GM21515 (cell line): Measurements from ENCODE around the gene RHNO1.
A peak's percentile ranks its signal among the peaks of the same experiment; 100 is the strongest.
"Not testable (repeated sequence)": the region's sequence is repeated elsewhere in the genome, so short reads cannot be mapped to it uniquely, and the experiment has no call there.

Experiments
- ATAC-seq: cut with Tn5 transposase; IDR thresholded peaks from one replicate; pipeline ENCODE4 v1.9.1; 2021; ENCODE audit not compliant: unreplicated experiment

The RHNO1 gene

DNA sequence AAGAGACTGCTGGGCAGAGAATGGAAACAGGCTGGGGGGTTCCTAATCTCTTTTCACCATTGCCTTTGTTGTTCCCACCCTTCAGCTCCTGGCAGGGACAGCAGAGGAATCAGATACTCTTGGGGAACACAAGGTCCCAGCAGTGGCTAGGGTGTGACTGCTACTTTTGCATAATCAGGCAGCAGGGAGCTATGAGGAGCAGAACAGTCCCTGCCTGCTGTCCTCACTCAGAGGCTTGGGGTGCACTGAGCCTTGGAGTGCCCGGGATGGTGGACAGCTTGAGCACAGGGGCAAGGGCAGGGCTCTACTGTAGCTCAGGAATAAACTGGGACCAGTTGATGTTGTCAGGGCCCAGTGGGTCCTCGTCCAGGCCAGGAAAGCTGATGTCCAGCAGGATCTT, 18.7 kb upstream of the RHNO1 start:
- ATAC-seq = no peak

DNA sequence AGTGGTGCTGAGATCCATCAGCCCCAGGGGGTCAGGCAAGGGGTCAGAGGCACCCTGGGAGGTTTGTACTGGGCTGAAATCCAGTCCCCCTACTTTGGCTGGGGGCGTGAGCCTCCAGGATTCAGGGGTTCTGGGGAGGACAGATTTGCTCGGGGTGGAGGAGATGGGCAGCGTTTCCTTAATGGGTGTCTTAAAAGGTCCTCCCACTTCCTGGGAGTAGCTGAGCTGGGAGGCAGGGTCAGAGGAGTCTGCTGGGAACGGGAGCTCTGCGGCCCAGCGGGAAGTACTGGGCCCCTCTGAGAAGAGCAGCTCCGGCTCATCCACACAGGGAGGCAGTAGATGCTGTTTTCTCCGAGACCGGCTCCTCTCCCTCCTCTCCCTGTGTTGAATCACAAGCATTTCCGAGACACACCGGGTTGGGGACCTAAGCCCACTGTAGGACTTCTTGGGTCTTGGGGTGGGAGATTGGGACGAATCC, 18.0 kb upstream of the RHNO1 start:
- ATAC-seq = no peak

DNA sequence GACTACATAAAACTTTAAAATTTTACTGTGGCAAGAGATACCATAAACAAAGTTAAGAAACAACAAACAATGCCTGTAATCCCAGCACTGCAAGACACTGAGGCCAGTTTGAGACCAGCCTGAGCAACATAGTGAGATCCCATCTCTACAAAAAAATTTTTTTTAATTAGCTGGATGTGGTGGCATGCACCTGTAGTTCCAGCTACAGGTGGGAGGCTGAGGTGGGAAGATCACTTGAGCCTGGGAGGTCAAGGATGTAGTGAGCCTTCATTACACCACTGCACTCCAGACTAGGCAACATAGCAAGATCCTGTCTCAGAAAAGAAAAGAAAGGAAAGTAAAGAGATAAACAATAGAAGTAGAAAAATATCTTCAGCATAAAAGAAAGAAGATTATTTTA, 16.9 kb upstream of the RHNO1 start:
- ATAC-seq = no peak

- no peak for ATAC-seq
Observed at GRCh38 chr12:2862876-2863275, 14.1 kb upstream of the RHNO1 start.

DNA sequence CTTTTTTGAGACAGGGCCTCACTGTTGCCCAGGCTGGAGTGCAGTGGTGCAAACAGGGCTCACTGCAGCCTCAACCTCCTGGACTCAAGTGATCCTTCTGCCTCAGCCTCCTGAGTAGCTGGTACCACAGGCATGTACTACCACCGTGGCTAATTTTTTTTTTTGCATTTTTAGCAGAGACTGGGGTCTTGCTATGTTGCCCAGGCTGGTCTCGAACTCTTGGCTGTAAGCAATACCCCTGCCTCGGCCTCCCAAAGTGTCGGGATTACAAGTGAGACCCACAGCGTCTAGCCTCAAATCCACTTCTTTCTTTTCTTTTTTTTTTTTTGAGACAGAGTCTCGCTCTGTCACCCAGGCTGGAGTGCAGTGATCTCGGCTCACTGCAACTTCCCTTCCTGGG, 13.6 kb upstream of the RHNO1 start:
- ATAC-seq = not testable (repeated sequence)

GRCh38 chr12:2864198-2864597, 12.8 kb upstream of the RHNO1 start:
- ATAC-seq = no peak

DNA sequence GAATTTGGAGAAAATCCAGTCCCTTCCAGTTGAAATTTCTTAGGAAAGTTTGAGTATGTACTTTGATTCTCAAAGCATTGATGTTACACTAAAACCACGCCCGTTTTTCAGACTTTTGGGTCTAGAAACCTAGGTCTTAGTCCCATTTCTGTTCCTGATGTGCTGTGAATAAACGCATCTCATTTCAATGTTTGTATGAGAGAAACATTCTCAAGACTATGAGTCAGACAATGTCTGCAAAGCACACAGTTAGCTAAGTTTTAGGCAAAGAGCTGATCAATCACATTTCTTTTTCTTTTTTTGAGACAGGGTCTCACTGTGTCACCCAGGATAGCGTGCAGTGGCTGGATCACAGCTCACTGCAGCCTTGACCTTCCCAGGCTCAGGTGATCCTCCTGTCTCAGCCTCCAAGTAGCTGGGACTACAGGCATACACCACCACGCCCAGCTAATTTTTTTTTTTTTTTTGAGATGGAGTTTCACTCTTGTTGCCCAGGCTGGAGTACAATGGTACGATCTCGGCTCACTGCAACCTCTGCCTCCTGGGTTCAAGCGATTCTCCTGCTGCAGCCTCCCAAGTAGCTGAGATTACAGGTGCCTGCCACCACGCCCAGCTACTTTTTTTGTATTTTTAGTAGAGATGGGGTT, 7.9 kb upstream of the RHNO1 start:
- ATAC-seq = not testable (repeated sequence)

GRCh38 chr12:2876431-2877046, 484 bp upstream of the RHNO1 start:
- peak; percentile 36 for ATAC-seq

- ATAC-seq = no peak
Observed at GRCh38 chr12:2877953-2878732, 1.1 kb downstream of the RHNO1 start.

DNA sequence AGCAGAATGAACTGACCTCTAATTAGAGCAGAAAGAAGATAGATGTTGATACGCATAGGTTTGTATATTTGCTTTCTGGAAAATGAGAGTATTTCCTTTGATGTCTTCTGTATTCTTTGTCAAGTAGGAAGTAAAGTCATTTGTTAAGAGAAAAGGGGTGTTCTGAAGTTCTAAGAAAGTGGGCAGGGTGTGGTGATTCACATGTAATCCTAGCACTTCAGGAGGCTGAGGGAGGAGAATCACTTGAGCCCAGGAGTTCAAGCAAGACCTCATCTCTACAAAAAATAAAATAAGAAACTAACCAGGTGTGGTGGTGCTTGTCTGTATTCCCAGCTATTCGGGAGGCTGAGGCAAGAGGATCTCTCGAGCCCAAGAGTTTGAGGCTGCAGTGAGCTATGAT, 2.8 kb downstream of the RHNO1 start:
- ATAC-seq = no peak

DNA sequence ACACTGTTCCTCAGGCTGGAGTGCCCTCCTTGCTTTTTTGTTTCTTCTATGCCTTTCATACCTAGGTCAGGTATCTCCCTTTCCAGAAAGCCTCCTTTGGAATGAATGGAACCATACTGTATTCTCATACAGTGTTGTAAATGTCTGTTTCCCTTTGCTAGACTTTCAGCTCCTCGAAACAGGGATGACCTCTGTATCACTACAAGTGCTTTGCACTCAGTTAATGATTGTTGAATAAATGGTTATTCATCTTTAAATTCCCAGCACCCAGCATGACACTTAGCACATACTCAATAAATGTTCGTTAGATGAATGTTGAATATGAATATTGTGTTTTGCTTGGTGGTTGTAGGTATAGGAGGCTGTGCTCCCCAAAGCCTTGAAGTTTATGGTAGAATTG, 7.8 kb downstream of the RHNO1 start:
- ATAC-seq = peak; percentile 3

DNA sequence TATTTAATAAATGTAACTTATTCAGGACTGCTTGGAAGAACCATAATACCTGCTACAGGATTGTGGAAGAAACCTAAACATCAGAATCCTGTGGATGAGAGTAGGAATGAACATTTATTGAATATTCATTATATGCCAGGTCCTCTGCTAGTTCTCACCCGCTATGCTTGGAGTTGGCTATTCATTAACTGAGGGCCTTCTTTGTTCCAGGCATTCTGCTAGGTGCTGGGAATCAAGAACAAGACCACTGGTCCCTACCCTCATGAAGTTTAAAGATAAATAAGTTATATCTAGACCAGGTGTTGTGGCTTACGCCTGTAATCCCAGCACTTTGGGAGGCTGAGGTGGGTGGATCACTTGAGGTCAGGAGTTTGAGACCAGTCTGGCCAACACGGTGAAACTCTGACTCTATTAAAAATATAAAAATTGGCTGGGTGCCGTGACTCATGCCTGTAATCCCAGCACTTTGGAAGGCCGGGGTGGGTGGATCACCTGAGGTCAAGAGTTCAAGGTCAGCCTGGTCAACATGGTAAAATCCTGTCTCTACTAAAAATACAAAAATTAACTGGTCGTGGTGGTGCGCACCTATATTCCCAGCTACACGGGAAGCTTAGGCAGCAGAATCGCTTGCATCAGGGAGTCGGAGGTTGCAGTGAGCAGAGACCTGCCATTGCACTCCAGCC, 9.9 kb downstream of the RHNO1 start:
- ATAC-seq = no peak

GRCh38 chr12:2890001-2890387, 13.0 kb downstream of the RHNO1 start:
- ATAC-seq = no peak

GRCh38 chr12:2890388-2891239, 13.6 kb downstream of the RHNO1 start, which contains the start of gene TULP3:
TSS of gene TULP3 (plus strand) at chr12:2890891. CDS start at chr12:2890948, 57 bp downstream.
- ATAC-seq = peak; percentile 98

- ATAC-seq = peak; percentile 16
Observed at GRCh38 chr12:2891240-2892053, 14.4 kb downstream of the RHNO1 start.

DNA sequence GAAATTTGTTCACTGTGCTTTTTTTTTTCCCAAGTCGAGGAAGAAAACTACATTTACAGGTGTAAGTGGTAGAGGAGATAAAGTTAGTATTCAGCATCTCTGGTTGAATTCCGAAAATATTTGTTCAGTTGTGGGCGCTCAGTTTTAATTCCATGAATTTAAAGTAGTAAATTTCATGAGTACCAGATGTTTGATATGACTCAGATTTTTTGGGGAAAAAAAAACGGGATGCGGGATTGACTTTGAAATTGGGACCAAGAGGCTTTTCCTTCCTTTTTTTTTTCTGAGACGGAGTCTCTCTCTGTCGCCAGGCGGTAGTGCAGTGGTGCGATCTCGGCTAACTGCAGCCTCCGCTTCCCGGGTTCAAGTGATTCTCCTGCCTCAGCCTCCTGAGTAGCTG, 15.2 kb downstream of the RHNO1 start:
- ATAC-seq = no peak

DNA sequence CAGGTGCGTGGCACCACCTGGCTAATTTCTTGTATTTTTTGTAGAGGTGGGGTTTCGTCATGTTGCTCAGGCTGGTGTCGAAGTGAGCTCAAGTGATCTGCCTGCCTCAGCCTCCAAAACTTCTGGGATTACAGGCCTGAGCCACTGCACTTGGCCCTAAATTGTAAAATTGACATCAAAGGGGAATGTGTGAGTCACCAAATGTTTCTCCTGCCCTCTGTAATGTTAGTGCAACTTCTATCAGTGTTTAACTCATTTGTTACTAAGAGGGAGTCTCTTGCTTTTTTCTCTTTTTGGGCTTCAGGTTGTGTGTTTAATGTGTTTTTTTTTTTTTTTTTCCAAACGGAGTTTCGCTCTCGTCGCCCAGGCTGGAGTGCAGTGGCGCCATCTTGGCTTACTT, 16.0 kb downstream of the RHNO1 start:
- no peak for ATAC-seq

DNA sequence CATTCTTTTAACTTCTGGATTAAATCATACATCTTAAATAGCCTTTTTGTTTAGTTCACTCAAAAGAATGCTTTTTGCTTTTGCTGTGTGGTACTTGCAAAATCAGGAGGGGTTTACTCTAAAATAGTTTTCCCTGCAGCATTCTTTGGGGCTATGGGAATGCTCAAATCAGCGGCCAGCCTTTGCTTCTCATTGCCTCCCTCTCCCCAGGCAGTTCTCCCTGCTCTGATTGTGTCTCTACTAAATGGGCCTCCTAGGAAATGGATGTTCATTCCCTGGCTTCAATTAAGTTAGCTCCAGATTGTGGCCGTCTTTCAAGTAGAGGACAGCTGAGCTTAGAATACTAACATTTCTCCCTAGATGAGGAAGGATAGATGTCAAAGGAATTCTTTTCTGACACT, 18.0 kb downstream of the RHNO1 start:
- no peak for ATAC-seq

- ATAC-seq = no peak
Observed at GRCh38 chr12:2895511-2895910, 18.5 kb downstream of the RHNO1 start.

DNA sequence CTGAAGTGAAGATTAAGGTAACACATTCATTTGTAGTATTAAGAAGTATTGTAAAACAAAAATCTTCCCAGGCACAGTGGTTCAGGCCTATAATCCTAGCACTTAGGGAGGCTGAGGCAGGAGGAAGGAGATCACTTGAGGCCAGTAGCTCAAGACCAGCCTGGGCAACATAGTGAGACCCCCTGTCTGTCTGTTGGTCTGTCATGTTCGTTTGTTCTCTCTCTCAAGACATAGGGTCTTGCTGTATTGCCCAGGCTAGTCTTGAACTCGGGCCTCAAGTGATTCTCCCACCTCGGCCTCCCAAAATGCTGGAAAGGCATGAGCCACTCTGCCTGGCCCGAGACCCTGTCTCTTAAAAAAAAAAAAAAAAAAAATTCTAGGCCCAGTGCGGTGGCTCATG, 20.4 kb downstream of the RHNO1 start:
- ATAC-seq = no peak
